ENCODE data around the gene C13orf46. TPM values are rescaled to one million over a fixed set of nuclear protein-coding genes. Genes with fewer than 3 reads are reported as not detected.

Gene C13orf46
- total and polyA plus RNA-seq, 2 experiments from 2014 or later, result 0.20 to 0.23 TPM

GRCh38 chr13:113962386-113962785, 11.5 kb downstream of the C13orf46 start:
- no peaks in the 10 kb centered on the region for H3K36me3 ChIP-seq (replicated peaks; ENCODE audit: insufficient read depth, low read depth)
- no peak for TF ChIP-seq EZH2phosphoT487 (IDR thresholded peaks at IDR 0.05; ENCODE audit: low read depth, severe bottlenecking, unreplicated experiment)
- no peak for DNase-seq (ENCODE audit: low spot score)
- H3K4me3 ChIP-seq, result no peak overlapping the region
- 89% methylated on average over 11 of the region's 11 CpGs for WGBS (ENCODE audit: low lambda C conversion rate, missing lambda C conversion rate)
- no peaks in the 10 kb centered on the region for H3K27me3 ChIP-seq
- H3K9me2 ChIP-seq (replicated peaks; ENCODE audit: insufficient read depth), result no peaks in the 10 kb centered on the region
- no peaks in the 10 kb centered on the region for H3K9me3 ChIP-seq (ENCODE audit: low read depth)
- H3K27ac ChIP-seq, result no peak overlapping the region
- H2AFZ ChIP-seq, result no peak overlapping the region
- H3K4me2 ChIP-seq, result no peak overlapping the region
- H3K4me1 ChIP-seq (ENCODE audit: insufficient read depth), result no peaks in the 10 kb centered on the region
- H4K20me1 ChIP-seq (ENCODE audit: insufficient read depth, poor library complexity, severe bottlenecking), result no peaks in the 10 kb centered on the region
- H3K79me2 ChIP-seq, result no peaks in the 10 kb centered on the region

DNA sequence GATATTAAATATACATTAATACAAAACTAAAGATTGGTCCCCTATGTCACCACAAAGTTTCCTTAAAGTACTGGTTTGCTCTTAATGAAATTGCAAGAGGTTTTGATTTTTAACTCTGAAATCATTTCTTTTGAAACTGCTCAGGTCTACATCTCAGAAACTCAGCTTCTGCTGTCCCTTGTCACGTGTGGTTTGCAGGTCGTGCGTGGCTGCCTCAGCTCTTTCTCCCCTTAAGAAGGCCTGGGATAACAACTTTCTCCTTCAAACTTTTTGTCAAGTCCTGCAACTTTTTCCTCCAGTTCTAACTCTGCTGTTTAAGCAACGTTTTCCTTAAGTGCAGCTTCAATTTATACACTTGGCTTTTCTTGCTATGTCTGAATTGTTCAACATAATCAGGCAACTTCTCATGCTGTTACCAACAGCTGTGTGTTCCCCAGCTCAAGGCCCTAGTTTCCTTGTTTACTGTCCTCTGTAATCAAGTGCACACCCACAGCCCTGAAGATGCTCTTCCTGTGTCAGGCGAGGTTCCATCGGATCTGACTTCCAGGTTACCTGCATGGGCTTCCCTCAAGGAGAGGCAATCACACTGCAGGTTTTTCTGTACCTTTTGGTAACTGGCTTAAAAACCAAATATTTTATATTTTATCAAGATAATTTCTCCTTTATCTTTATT, 13.5 kb downstream of the C13orf46 start:
- 79% methylated on average over 6 of the region's 6 CpGs for WGBS (ENCODE audit: low lambda C conversion rate, missing lambda C conversion rate)

GRCh38 chr13:113959198-113959597, 14.7 kb downstream of the C13orf46 start:
- no peak overlapping the region for H2AFZ ChIP-seq
- H3K79me2 ChIP-seq, result no peaks in the 10 kb centered on the region
- no peak for DNase-seq (ENCODE audit: low spot score)
- no peaks in the 10 kb centered on the region for H3K9me2 ChIP-seq (replicated peaks; ENCODE audit: insufficient read depth)
- no peak overlapping the region for H3K27ac ChIP-seq
- 74% methylated on average over 1 of the region's 1 CpG for WGBS (ENCODE audit: low lambda C conversion rate, missing lambda C conversion rate)
- no peak overlapping the region for H3K4me3 ChIP-seq
- H3K4me2 ChIP-seq, result no peak overlapping the region
- no peaks in the 10 kb centered on the region for H3K9me3 ChIP-seq (ENCODE audit: low read depth)
- TF ChIP-seq EZH2phosphoT487 (IDR thresholded peaks at IDR 0.05; ENCODE audit: low read depth, severe bottlenecking, unreplicated experiment) (no peak), EZH2 (IDR thresholded peaks at IDR 0.05; ENCODE audit: borderline replicate concordance) (no peak)
- TF ChIP-seq, protein P1, sequence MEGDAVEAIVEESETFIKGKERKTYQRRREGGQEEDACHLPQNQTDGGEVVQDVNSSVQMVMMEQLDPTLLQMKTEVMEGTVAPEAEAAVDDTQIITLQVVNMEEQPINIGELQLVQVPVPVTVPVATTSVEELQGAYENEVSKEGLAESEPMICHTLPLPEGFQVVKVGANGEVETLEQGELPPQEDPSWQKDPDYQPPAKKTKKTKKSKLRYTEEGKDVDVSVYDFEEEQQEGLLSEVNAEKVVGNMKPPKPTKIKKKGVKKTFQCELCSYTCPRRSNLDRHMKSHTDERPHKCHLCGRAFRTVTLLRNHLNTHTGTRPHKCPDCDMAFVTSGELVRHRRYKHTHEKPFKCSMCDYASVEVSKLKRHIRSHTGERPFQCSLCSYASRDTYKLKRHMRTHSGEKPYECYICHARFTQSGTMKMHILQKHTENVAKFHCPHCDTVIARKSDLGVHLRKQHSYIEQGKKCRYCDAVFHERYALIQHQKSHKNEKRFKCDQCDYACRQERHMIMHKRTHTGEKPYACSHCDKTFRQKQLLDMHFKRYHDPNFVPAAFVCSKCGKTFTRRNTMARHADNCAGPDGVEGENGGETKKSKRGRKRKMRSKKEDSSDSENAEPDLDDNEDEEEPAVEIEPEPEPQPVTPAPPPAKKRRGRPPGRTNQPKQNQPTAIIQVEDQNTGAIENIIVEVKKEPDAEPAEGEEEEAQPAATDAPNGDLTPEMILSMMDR (IDR thresholded peaks at IDR 0.05; ENCODE audit: poor library complexity), result no peak
- H4K20me1 ChIP-seq (ENCODE audit: insufficient read depth, poor library complexity, severe bottlenecking), result no peaks in the 10 kb centered on the region
- no peaks in the 10 kb centered on the region for H3K36me3 ChIP-seq (replicated peaks; ENCODE audit: insufficient read depth, low read depth)
- no peaks in the 10 kb centered on the region for H3K27me3 ChIP-seq
- no peaks in the 10 kb centered on the region for H3K4me1 ChIP-seq (ENCODE audit: insufficient read depth)

More for the DNA sequence above, 13.5 kb downstream of the C13orf46 start:
- TF ChIP-seq EZH2phosphoT487 (IDR thresholded peaks at IDR 0.05; ENCODE audit: low read depth, severe bottlenecking, unreplicated experiment) (no peak), EZH2 (IDR thresholded peaks at IDR 0.05; ENCODE audit: borderline replicate concordance) (no peak)
- Histone ChIP-seq H3K79me2 (no peaks in the 10 kb centered on the region), H4K20me1 (ENCODE audit: insufficient read depth, poor library complexity, severe bottlenecking) (no peaks in the 10 kb centered on the region), H3K9me2 (replicated peaks; ENCODE audit: insufficient read depth) (no peaks in the 10 kb centered on the region), H3K36me3 (replicated peaks; ENCODE audit: insufficient read depth, low read depth) (no peaks in the 10 kb centered on the region), H3K27ac (no peak overlapping the region), H3K4me3 (no peak overlapping the region), H3K4me1 (ENCODE audit: insufficient read depth) (no peaks in the 10 kb centered on the region), H3K4me2 (no peak overlapping the region), H3K27me3 (no peaks in the 10 kb centered on the region), H3K9me3 (ENCODE audit: low read depth) (no peaks in the 10 kb centered on the region), H2AFZ (no peak overlapping the region)
- DNase-seq (ENCODE audit: low spot score), result no peak

GRCh38 chr13:113958373-113958772, 15.5 kb downstream of the C13orf46 start:
- Histone ChIP-seq H3K79me2 (no peaks in the 10 kb centered on the region), H4K20me1 (ENCODE audit: insufficient read depth, poor library complexity, severe bottlenecking) (no peaks in the 10 kb centered on the region), H3K36me3 (replicated peaks; ENCODE audit: insufficient read depth, low read depth) (no peaks in the 10 kb centered on the region), H3K4me2 (no peak overlapping the region), H3K9me2 (replicated peaks; ENCODE audit: insufficient read depth) (no peaks in the 10 kb centered on the region), H2AFZ (no peak overlapping the region), H3K27ac (no peak overlapping the region), H3K27me3 (no peaks in the 10 kb centered on the region), H3K9me3 (ENCODE audit: low read depth) (no peaks in the 10 kb centered on the region), H3K4me1 (ENCODE audit: insufficient read depth) (no peaks in the 10 kb centered on the region), H3K4me3 (no peak overlapping the region)
- TF ChIP-seq, protein P1 (IDR thresholded peaks at IDR 0.05; ENCODE audit: poor library complexity), result no peak
- TF ChIP-seq EZH2phosphoT487 (IDR thresholded peaks at IDR 0.05; ENCODE audit: low read depth, severe bottlenecking, unreplicated experiment) (no peak), EZH2 (IDR thresholded peaks at IDR 0.05; ENCODE audit: borderline replicate concordance) (no peak)
- no peak for DNase-seq (ENCODE audit: low spot score)
- 98% methylated on average over 22 of the region's 22 CpGs for WGBS (ENCODE audit: low lambda C conversion rate, missing lambda C conversion rate)
